HT1080 (cell line): ENCODE results near the gene MUC20. TPM values are rescaled to one million over a fixed set of nuclear protein-coding genes. Genes with fewer than 3 reads are reported as not detected.
"Not testable (repeated sequence)": the region's sequence is repeated elsewhere in the genome, so short reads cannot be mapped to it uniquely, and the experiment has no call there.

Experiments
- DNase-seq: peaks from one replicate; pipeline ENCODE4 v3.0.0-alpha.2; 2015; ENCODE audit warnings: low read depth
- total RNA-seq: library from RNA; depleted of rRNA; stranded (reverse); fragments of >200 nt; shearing (Covaris generic); gene quantifications from 2 replicates; pipeline ENCODE4 v1.2.3, GENCODE V29; 2014

MUC20 gene
- total RNA-seq, 1 experiment from 2014 or later = not detected

- not testable (repeated sequence) for DNase-seq
Observed at GRCh38 chr3:195728789-195729188, 8.0 kb downstream of the MUC20 start.

GRCh38 chr3:195729476-195730251 is 8.9 kb downstream of the MUC20 start:
- DNase-seq = no peak

- no peak for DNase-seq
Observed at GRCh38 chr3:195731356-195731905, 10.7 kb downstream of the MUC20 start.

- DNase-seq = no peak
Observed at GRCh38 chr3:195732940-195733339, 12.2 kb downstream of the MUC20 start.

- no peak for DNase-seq
Observed at GRCh38 chr3:195735036-195735695, 14.4 kb downstream of the MUC20 start.

GRCh38 chr3:195736866-195737490 is 16.2 kb downstream of the MUC20 start:
- no peak for DNase-seq

- not testable (repeated sequence) for DNase-seq
Observed at GRCh38 chr3:195737782-195738181, 17.0 kb downstream of the MUC20 start.

GRCh38 chr3:195738274-195739044 is 17.7 kb downstream of the MUC20 start:
- no peak for DNase-seq

- no peak for DNase-seq
Observed at GRCh38 chr3:195739561-195740111, 18.9 kb downstream of the MUC20 start.

GRCh38 chr3:195744437-195744836 is 23.7 kb downstream of the MUC20 start:
- DNase-seq = no peak

- no peak for DNase-seq
Observed at GRCh38 chr3:195746346-195746745, 25.6 kb downstream of the MUC20 start.

- DNase-seq = no peak
Observed at GRCh38 chr3:195746751-195747150, 26.0 kb downstream of the MUC20 start.

GRCh38 chr3:195748661-195749060 is 27.9 kb downstream of the MUC20 start:
- DNase-seq = no peak

GRCh38 chr3:195749101-195749500 is 28.3 kb downstream of the MUC20 start:
- DNase-seq = not testable (repeated sequence)

- no peak for DNase-seq
Observed at GRCh38 chr3:195750797-195751520, 30.2 kb downstream of the MUC20 start.

- DNase-seq = no peak
Observed at GRCh38 chr3:195751560-195751959, 30.8 kb downstream of the MUC20 start.

GRCh38 chr3:195752066-195752465 is 31.3 kb downstream of the MUC20 start:
- no peak for DNase-seq

- DNase-seq = no peak
Observed at GRCh38 chr3:195752546-195753331, 32.0 kb downstream of the MUC20 start.

- DNase-seq = no peak
Observed at GRCh38 chr3:195753581-195753980, 32.8 kb downstream of the MUC20 start.
